GM18873 (cell line): ENCODE results near the gene CEP112.
"Not testable (repeated sequence)": the region's sequence is repeated elsewhere in the genome, so short reads cannot be mapped to it uniquely, and the experiment has no call there.

ENCODE experiments used
- ATAC-seq: cut with Tn5 transposase; IDR thresholded peaks from one replicate; pipeline ENCODE4 v1.9.1; 2021; ENCODE audit warnings: mild to moderate bottlenecking, moderate library complexity, moderate number of reproducible peaks; ENCODE audit not compliant: unreplicated experiment, low FRiP score

CEP112 gene

GRCh38 chr17:65753348-65753747 lies 438.6 kb downstream of the CEP112 start:
- no peak for ATAC-seq

GRCh38 chr17:65751263-65751662 lies 440.7 kb downstream of the CEP112 start:
- ATAC-seq = no peak

- no peak for ATAC-seq
Measured at GRCh38 chr17:65750631-65751115, 441.3 kb downstream of the CEP112 start.

GRCh38 chr17:65750166-65750565 lies 441.8 kb downstream of the CEP112 start:
- ATAC-seq = no peak

- ATAC-seq = no peak
Measured at GRCh38 chr17:65749479-65749878, 442.5 kb downstream of the CEP112 start.

- ATAC-seq = no peak
Measured at GRCh38 chr17:65745241-65745640, 446.7 kb downstream of the CEP112 start.

- no peak for ATAC-seq
Measured at GRCh38 chr17:65743308-65743655, 448.7 kb downstream of the CEP112 start.

- no peak for ATAC-seq
Measured at GRCh38 chr17:65742403-65743307, 449.3 kb downstream of the CEP112 start.

GRCh38 chr17:65741710-65742109 lies 450.2 kb downstream of the CEP112 start:
- ATAC-seq = no peak

- ATAC-seq = no peak
Measured at GRCh38 chr17:65739034-65739433, 452.9 kb downstream of the CEP112 start.

GRCh38 chr17:65737451-65737850 lies 454.5 kb downstream of the CEP112 start:
- no peak for ATAC-seq

- no peak for ATAC-seq
Measured at GRCh38 chr17:65733314-65733713, 458.6 kb downstream of the CEP112 start.

GRCh38 chr17:65732667-65733066 lies 459.3 kb downstream of the CEP112 start:
- not testable (repeated sequence) for ATAC-seq

GRCh38 chr17:65730711-65731169 lies 461.2 kb downstream of the CEP112 start:
- no peak for ATAC-seq

- ATAC-seq = no peak
Measured at GRCh38 chr17:65729207-65729606, 462.7 kb downstream of the CEP112 start.

- ATAC-seq = no peak
Measured at GRCh38 chr17:65727832-65728231, 464.1 kb downstream of the CEP112 start.

GRCh38 chr17:65727246-65727645 lies 464.7 kb downstream of the CEP112 start:
- no peak for ATAC-seq

GRCh38 chr17:65723431-65724151 lies 468.3 kb downstream of the CEP112 start:
- ATAC-seq = no peak

GRCh38 chr17:65718601-65719000 lies 473.3 kb downstream of the CEP112 start:
- no peak for ATAC-seq

GRCh38 chr17:65712383-65713267 lies 479.3 kb downstream of the CEP112 start:
- ATAC-seq = no peak
